ENCODE results near the gene CARS1.

DNA sequence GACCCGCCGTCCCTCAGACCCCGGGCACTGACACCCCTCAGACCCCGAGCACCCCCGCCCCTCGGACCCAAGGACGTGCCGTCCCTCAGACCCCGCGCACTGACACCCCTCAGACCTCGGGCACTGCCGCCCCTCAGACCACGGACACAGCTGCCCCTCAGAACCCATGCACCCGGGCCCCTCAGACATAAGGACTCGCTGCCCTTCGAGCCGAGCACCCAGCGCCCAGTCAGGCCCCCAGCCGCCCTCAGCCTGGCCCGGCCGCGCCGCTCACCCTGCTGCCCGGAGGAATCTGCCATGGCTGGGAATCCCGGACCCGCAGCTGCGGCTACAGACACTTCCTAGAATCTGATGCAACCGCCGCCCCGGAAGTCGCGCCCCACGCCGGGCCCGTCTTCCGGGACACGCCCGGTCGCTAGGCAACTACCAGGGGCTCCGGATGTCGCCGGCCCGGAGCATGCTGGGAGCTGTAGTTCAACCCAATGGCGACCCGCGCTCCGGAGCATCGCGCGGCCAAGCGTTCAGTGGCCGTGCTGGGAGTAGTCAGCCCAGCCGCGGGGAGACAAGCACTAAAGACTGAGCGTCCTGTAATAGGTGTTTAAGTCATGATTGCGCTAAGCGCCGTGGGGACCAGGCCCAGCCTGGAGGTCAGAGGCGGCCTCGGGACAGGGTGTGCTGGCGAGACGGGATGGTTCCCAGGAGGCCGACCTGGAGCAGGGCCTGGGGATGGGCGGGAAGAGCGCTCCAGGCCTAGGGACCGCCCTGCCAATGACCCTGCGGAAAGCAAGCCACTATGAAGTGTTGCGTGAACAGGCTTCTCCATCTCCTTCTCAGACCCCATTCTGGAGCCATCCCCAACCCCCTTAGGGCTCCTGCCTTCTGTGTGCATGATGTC, at the start of gene CARS1:
- TF ChIP-seq SIN3A (IDR thresholded peaks at IDR 0.05; ENCODE audit: borderline replicate concordance, insufficient read depth, low read depth, low read length) = peak; percentile 100
- TF ChIP-seq, protein P1, sequence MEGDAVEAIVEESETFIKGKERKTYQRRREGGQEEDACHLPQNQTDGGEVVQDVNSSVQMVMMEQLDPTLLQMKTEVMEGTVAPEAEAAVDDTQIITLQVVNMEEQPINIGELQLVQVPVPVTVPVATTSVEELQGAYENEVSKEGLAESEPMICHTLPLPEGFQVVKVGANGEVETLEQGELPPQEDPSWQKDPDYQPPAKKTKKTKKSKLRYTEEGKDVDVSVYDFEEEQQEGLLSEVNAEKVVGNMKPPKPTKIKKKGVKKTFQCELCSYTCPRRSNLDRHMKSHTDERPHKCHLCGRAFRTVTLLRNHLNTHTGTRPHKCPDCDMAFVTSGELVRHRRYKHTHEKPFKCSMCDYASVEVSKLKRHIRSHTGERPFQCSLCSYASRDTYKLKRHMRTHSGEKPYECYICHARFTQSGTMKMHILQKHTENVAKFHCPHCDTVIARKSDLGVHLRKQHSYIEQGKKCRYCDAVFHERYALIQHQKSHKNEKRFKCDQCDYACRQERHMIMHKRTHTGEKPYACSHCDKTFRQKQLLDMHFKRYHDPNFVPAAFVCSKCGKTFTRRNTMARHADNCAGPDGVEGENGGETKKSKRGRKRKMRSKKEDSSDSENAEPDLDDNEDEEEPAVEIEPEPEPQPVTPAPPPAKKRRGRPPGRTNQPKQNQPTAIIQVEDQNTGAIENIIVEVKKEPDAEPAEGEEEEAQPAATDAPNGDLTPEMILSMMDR (IDR thresholded peaks at IDR 0.05) = no peak
- peak; percentile 98 for TF ChIP-seq POLR2AphosphoS5 (IDR thresholded peaks at IDR 0.05; ENCODE audit: low read depth, low read length)
- TF ChIP-seq TCF7L2 (IDR thresholded peaks at IDR 0.05; ENCODE audit: low read depth, low read length) = no peak; the same call in 1 of the 2 replicates
- TF ChIP-seq, protein P2, sequence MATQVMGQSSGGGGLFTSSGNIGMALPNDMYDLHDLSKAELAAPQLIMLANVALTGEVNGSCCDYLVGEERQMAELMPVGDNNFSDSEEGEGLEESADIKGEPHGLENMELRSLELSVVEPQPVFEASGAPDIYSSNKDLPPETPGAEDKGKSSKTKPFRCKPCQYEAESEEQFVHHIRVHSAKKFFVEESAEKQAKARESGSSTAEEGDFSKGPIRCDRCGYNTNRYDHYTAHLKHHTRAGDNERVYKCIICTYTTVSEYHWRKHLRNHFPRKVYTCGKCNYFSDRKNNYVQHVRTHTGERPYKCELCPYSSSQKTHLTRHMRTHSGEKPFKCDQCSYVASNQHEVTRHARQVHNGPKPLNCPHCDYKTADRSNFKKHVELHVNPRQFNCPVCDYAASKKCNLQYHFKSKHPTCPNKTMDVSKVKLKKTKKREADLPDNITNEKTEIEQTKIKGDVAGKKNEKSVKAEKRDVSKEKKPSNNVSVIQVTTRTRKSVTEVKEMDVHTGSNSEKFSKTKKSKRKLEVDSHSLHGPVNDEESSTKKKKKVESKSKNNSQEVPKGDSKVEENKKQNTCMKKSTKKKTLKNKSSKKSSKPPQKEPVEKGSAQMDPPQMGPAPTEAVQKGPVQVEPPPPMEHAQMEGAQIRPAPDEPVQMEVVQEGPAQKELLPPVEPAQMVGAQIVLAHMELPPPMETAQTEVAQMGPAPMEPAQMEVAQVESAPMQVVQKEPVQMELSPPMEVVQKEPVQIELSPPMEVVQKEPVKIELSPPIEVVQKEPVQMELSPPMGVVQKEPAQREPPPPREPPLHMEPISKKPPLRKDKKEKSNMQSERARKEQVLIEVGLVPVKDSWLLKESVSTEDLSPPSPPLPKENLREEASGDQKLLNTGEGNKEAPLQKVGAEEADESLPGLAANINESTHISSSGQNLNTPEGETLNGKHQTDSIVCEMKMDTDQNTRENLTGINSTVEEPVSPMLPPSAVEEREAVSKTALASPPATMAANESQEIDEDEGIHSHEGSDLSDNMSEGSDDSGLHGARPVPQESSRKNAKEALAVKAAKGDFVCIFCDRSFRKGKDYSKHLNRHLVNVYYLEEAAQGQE (IDR thresholded peaks at IDR 0.05; ENCODE audit: insufficient read depth in 1 of 2, low read depth in 2 of 2, low read length in 1 of 2) = peak in 1 of 2 experiments; percentile 67; a peak in 1 of 4 replicates
